ENCODE data around the gene MAP3K2. TPM values are rescaled to one million over a fixed set of nuclear protein-coding genes. Genes with fewer than 3 reads are reported as not detected.

Gene MAP3K2
- total and polyA plus RNA-seq, 2 of the 8 experiments (the other 6 are each of a cell fraction or from before 2014, with no cell fraction given), result 2.0 to 23.2 TPM

DNA sequence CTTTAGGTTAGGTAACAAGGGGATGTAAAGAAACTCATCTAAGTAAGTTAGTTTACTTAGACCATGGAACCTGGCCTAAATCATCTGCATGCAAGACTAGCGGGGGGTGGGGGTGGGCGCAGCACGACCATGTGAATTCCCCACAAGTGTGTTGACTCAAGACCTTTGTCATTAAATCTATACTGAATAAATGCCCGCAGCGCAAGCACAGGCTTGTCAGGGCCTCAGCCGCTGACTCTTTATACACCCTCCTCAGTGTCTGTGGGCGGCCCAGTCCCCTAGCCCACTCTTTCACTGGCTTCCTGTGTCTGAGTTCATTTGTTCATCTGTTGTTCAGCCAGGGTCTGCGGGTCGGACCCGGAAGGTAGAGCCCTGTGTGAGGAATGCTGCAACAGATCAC lies 17.8 kb downstream of the MAP3K2 start:
- DNase-seq (ENCODE audit: low read depth in 1 of 2, low spot score in 2 of 2), result no peak
- H3K4ac ChIP-seq (replicated peaks; ENCODE audit: insufficient read length, low read depth, low read length), result no peak overlapping the region
- no peak overlapping the region for H2AFZ ChIP-seq (ENCODE audit: low read length)
- peaks cover 0 to 13% (median 0%) of the 10 kb centered on the region in 4 experiments; a peak in 2 of 8 replicates for H3K36me3 ChIP-seq (ENCODE audit: control insufficient read depth in 2 of 4, insufficient read depth in 4 of 4, low read length in 3 of 4)
- peaks cover 0 to 75% of the 10 kb centered on the region in 2 experiments; a peak in 3 of 4 replicates for H3K79me2 ChIP-seq (ENCODE audit: control insufficient read depth in 1 of 2, insufficient read depth in 2 of 2, low read length in 2 of 2)
- H2BK5ac ChIP-seq (ENCODE audit: low read depth, low read length), result no peak overlapping the region
- no peak overlapping the region for H3K4me3 ChIP-seq (ENCODE audit: extremely low read depth in 1 of 4, insufficient read depth in 2 of 4, low read depth in 3 of 4, low read length in 4 of 4)
- no peak overlapping the region for H4K5ac ChIP-seq (ENCODE audit: insufficient read length, low read depth, low read length)
- H3K18ac ChIP-seq (ENCODE audit: extremely low read depth, low read length), result no peak overlapping the region
- peaks cover 0 to 9% (median 4%) of the 10 kb centered on the region in 4 experiments; a peak in 3 of 7 replicates for H3K4me1 ChIP-seq (replicated peaks in 1 of 4; ENCODE audit: control insufficient read depth in 3 of 4, insufficient read depth in 4 of 4, low read length in 3 of 4)
- H2AK5ac ChIP-seq (ENCODE audit: low read depth, low read length), result no peak overlapping the region
- ChIA-PET POLR2A (ENCODE audit: partially characterized antibody) (no interaction called here), CTCF (ENCODE audit: partially characterized antibody) (interaction anchor here (1.0 to 2.0 kb wide), 3 partner anchors 39 to 110 kb away, joined by 4 to 6 read pairs (median 4); no protein-coding TSS in a partner anchor)
- no peak for FAIRE-seq
- no peak overlapping the region for H3K56ac ChIP-seq (replicated peaks; ENCODE audit: insufficient read length, low read depth, low read length)
- no peak overlapping the region for H3K23ac ChIP-seq (ENCODE audit: insufficient read length)
- no peaks in the 10 kb centered on the region for H3K27me3 ChIP-seq (replicated peaks in 1 of 4; ENCODE audit: control insufficient read depth in 3 of 4, extremely low read depth in 1 of 4, insufficient read depth in 3 of 4, low read length in 3 of 4)
- H3K9me3 ChIP-seq (ENCODE audit: insufficient read depth in 2 of 2, low read depth in 1 of 2, low read length in 1 of 2), result peaks cover 30 to 31% of the 10 kb centered on the region in 2 experiments
- H2BK15ac ChIP-seq (ENCODE audit: low read length), result no peak overlapping the region
- H3K9ac ChIP-seq (replicated peaks in 1 of 4; ENCODE audit: extremely low read depth in 1 of 4, low read depth in 3 of 4, low read length in 3 of 4), result no peak overlapping the region
- peaks cover 0 to 6% of the 10 kb centered on the region in 2 experiments for H4K20me1 ChIP-seq (replicated peaks in 1 of 2; ENCODE audit: control insufficient read depth in 1 of 2, insufficient read depth in 2 of 2, low read length in 2 of 2)
- H4K91ac ChIP-seq (replicated peaks; ENCODE audit: insufficient read length, low read length), result no peak overlapping the region
- no peak overlapping the region for H3K14ac ChIP-seq (ENCODE audit: insufficient read length)
- no peak overlapping the region for H4K8ac ChIP-seq (ENCODE audit: extremely low read depth, insufficient read depth, low read length)
- H3K4me2 ChIP-seq (ENCODE audit: insufficient read depth in 1 of 2, low read depth in 2 of 2, low read length in 2 of 2), result no peak overlapping the region
- peaks cover 2% of the 10 kb centered on the region for H3K79me1 ChIP-seq (ENCODE audit: low read depth, low read length)
- H3K27ac ChIP-seq (ENCODE audit: low read depth, low read length), result no peak overlapping the region
- no peak overlapping the region for H2BK12ac ChIP-seq (ENCODE audit: low read depth, low read length)
- H2BK120ac ChIP-seq (replicated peaks; ENCODE audit: low read depth, low read length), result no peak overlapping the region
- no peaks in the 10 kb centered on the region for H3K23me2 ChIP-seq (ENCODE audit: low read depth, low read length)
- WGBS, 2 experiments (ENCODE audit: extremely low coverage in 1 of 2, insufficient coverage in 1 of 2, insufficient read length in 1 of 2, insufficient replicate concordance in 2 of 2, low coverage in 1 of 2, low lambda C conversion rate in 2 of 2, missing lambda C conversion rate in 1 of 2), result 96% methylated on average over 10 of the region's 10 CpGs; no CpG with 5 or more reads in 1 of the 2 experiments
- no peak overlapping the region for H2BK20ac ChIP-seq (ENCODE audit: low read length)
- TF ChIP-seq HDAC2 (IDR thresholded peaks at IDR 0.05; ENCODE audit: borderline replicate concordance in 1 of 2, low read depth in 2 of 2, low read length in 2 of 2) (no peak), CTBP2 (IDR thresholded peaks at IDR 0.05; ENCODE audit: borderline replicate concordance, insufficient read depth, insufficient read length, low read length) (no peak), SIN3A (conservative IDR thresholded peaks at IDR 0.05 in 1 of 2, IDR thresholded peaks at IDR 0.05 in 1 of 2; ENCODE audit: low read depth in 1 of 2, low read length in 2 of 2) (no peak), EP300 (IDR thresholded peaks at IDR 0.05; ENCODE audit: borderline replicate concordance in 1 of 2, low read depth in 2 of 2, low read length in 2 of 2) (no peak), NANOG (IDR thresholded peaks at IDR 0.05; ENCODE audit: insufficient read depth, low read depth, low read length, poor library complexity, severe bottlenecking) (no peak), CHD2 (IDR thresholded peaks at IDR 0.05; ENCODE audit: low read length) (no peak), SIRT6 (IDR thresholded peaks at IDR 0.05; ENCODE audit: low read length) (no peak), FOSL1 (IDR thresholded peaks at IDR 0.05; ENCODE audit: insufficient read depth, low read depth, low read length) (no peak), POU5F1 (IDR thresholded peaks at IDR 0.05; ENCODE audit: low read depth, low read length) (no peak), JUN (IDR thresholded peaks at IDR 0.05; ENCODE audit: low read depth, low read length) (no peak)
